ENCODE measurements around the gene HECTD1.

The HECTD1 gene

DNA sequence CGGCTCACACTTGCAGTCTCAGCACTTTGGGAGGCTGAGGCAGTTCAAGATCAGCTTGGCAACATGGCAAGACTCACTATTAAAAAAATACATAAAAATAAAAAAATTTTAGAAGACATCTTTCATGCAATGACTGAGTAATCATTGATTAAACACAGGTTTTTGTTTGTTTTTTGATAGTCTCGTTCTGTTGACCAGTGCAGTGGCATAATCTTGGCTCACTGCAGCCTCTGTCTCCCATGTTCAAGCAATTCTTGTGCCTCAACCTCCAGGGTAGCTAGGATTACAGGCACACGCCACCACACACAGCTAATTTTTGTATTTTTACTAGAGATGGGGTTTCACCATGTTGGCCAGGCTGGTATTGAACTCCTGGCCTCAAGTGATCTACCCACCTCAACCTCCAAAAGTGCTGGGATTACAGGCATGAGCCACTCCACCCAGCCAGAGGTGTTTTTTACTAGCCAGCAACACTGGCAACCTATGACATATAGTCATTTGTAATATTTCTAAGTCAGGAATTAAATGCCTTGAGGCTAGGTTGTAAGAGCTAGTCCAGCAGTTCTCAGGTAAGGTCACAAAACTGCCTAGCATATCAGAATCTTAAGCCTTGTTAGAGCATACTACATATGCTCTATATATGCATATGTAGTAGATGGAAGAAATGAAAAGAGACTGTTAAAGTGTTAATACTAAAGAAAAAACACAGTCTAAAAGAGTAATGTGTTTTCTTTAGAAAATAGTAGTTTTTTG, 27.1 kb downstream of the HECTD1 start:
- no peak for DNase-seq (ENCODE audit: low read depth, low spot score)
- Histone ChIP-seq H3K27ac (no peak overlapping the region), H3K9ac (ENCODE audit: insufficient read length) (no peak overlapping the region), H3K4me3 (no peak overlapping the region), H3K36me3 (ENCODE audit: insufficient read depth, low read length) (peaks cover 18% of the 10 kb centered on the region), H3K9me3 (ENCODE audit: low read depth, low read length) (no peaks in the 10 kb centered on the region)
- TF ChIP-seq EZH2 (IDR thresholded peaks at IDR 0.05) (no peak), POLR2AphosphoS5 (IDR thresholded peaks at IDR 0.05; ENCODE audit: borderline replicate concordance, low read depth, low read length) (no peak), FOXP2 (optimal IDR thresholded peaks at IDR 0.05; ENCODE audit: control extremely low read depth, extremely low read length, insufficient read depth) (no peak)

- Histone ChIP-seq H3K27ac (no peak overlapping the region), H3K9ac (ENCODE audit: insufficient read length) (no peak overlapping the region), H3K36me3 (ENCODE audit: insufficient read depth, low read length) (peaks cover 65% of the 10 kb centered on the region), H3K9me3 (ENCODE audit: low read depth, low read length) (no peaks in the 10 kb centered on the region), H3K4me3 (no peak overlapping the region)
- no peak for TF ChIP-seq POLR2AphosphoS5 (IDR thresholded peaks at IDR 0.05; ENCODE audit: borderline replicate concordance, low read depth, low read length)
- TF ChIP-seq FOXP2 (optimal IDR thresholded peaks at IDR 0.05; ENCODE audit: control extremely low read depth, extremely low read length, insufficient read depth): no peak
- no peak for TF ChIP-seq EZH2 (IDR thresholded peaks at IDR 0.05)
- DNase-seq (ENCODE audit: low read depth, low spot score): no peak
Observed at GRCh38 chr14:31174433-31174832, 33.2 kb downstream of the HECTD1 start.

DNA sequence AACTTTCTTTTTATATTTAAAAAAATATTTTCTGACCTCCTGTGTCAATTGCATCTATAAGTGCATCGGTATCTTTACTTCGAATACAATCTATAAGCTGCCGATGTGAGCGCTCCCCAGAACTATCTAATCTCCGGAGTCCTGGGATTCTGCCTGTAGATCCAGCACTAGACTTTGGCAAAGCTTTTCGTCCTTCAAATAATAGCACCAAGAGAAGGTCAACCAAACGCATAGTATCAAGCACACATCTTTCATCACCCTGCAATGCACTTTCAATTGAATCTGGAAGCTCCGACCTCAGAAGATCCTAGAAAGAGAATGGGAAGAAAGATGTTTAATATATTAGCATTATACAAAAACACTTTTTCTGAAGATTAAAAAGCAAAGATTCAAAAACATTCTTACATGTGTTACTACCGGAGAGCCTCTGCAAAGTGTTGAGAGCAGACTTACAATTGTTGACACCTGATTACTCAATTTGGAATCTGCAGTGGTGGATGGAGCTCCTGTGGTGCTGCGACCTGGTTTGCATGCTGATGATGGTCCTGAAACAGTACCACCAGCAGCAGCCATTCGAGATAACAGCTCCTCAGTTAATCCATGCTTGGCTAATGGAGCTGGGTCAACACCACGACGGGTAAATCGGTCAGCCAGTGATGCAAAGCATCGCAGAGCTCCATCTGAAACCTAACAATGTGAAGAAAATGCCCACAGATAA, 34.3 kb downstream of the HECTD1 start:
- no peak for DNase-seq (ENCODE audit: low read depth, low spot score)
- no peak overlapping the region for H3K27ac ChIP-seq
- H3K4me3 ChIP-seq: no peak overlapping the region
- TF ChIP-seq EZH2 (IDR thresholded peaks at IDR 0.05) (no peak), POLR2AphosphoS5 (IDR thresholded peaks at IDR 0.05; ENCODE audit: borderline replicate concordance, low read depth, low read length) (no peak), FOXP2 (optimal IDR thresholded peaks at IDR 0.05; ENCODE audit: control extremely low read depth, extremely low read length, insufficient read depth) (no peak)
- peaks cover 76% of the 10 kb centered on the region for H3K36me3 ChIP-seq (ENCODE audit: insufficient read depth, low read length)
- no peaks in the 10 kb centered on the region for H3K9me3 ChIP-seq (ENCODE audit: low read depth, low read length)
- no peak overlapping the region for H3K9ac ChIP-seq (ENCODE audit: insufficient read length)

DNA sequence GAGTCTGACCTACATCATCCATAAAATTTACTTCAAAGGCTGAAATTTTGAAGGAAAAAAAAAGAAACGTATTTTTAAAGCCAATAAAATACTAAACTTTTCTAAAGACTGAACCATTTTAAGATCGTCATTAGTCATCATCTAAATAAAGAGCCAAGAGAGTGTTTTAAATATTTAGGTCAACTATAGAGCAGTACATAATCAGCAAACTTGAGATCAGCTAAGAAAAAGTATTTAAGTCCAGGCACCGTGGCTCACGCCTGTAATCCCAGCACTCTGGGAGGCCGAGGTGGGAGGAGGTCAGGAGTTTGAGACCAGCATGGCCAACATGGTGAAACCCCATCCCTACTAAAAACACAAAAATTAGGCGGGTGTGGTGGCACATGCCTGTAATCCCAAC, 35.5 kb downstream of the HECTD1 start:
- H3K4me3 ChIP-seq: no peak overlapping the region
- no peak overlapping the region for H3K27ac ChIP-seq
- peaks cover 80% of the 10 kb centered on the region for H3K36me3 ChIP-seq (ENCODE audit: insufficient read depth, low read length)
- DNase-seq (ENCODE audit: low read depth, low spot score): no peak
- H3K9ac ChIP-seq (ENCODE audit: insufficient read length): no peak overlapping the region
- TF ChIP-seq FOXP2 (optimal IDR thresholded peaks at IDR 0.05; ENCODE audit: control extremely low read depth, extremely low read length, insufficient read depth) (no peak), POLR2AphosphoS5 (IDR thresholded peaks at IDR 0.05; ENCODE audit: borderline replicate concordance, low read depth, low read length) (no peak), EZH2 (IDR thresholded peaks at IDR 0.05) (no peak)
- no peaks in the 10 kb centered on the region for H3K9me3 ChIP-seq (ENCODE audit: low read depth, low read length)

- TF ChIP-seq EZH2 (IDR thresholded peaks at IDR 0.05) (no peak), FOXP2 (optimal IDR thresholded peaks at IDR 0.05; ENCODE audit: control extremely low read depth, extremely low read length, insufficient read depth) (no peak), POLR2AphosphoS5 (IDR thresholded peaks at IDR 0.05; ENCODE audit: borderline replicate concordance, low read depth, low read length) (no peak)
- Histone ChIP-seq H3K27ac (no peak overlapping the region), H3K9ac (ENCODE audit: insufficient read length) (no peak overlapping the region), H3K4me3 (no peak overlapping the region), H3K9me3 (ENCODE audit: low read depth, low read length) (no peaks in the 10 kb centered on the region), H3K36me3 (ENCODE audit: insufficient read depth, low read length) (peaks cover 86% of the 10 kb centered on the region)
- no peak for DNase-seq (ENCODE audit: low read depth, low spot score)
Observed at GRCh38 chr14:31170411-31170810, 37.2 kb downstream of the HECTD1 start.

DNA sequence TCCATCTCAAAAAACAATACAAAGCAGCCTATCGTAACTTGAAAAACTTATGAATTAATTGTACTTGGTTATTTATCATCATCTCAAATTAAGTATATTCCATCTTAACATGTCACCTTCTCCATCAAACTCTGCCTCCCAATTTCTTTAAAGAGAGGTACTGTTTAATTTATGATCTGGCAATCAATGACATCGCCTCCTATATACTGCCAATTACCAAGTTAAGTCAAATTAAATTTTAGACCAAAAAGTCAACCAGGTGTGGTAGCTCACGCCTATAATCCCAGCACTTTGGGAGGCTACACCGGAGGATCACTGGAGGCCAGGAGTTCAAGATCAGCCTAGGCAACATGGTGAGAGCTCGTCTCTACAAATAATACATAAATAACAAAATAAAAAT, 37.7 kb downstream of the HECTD1 start:
- H3K4me3 ChIP-seq: no peak overlapping the region
- H3K9ac ChIP-seq (ENCODE audit: insufficient read length): no peak overlapping the region
- TF ChIP-seq EZH2 (IDR thresholded peaks at IDR 0.05): no peak
- H3K27ac ChIP-seq: no peak overlapping the region
- H3K36me3 ChIP-seq (ENCODE audit: insufficient read depth, low read length): peaks cover 86% of the 10 kb centered on the region
- DNase-seq (ENCODE audit: low read depth, low spot score): no peak
- no peaks in the 10 kb centered on the region for H3K9me3 ChIP-seq (ENCODE audit: low read depth, low read length)

DNA sequence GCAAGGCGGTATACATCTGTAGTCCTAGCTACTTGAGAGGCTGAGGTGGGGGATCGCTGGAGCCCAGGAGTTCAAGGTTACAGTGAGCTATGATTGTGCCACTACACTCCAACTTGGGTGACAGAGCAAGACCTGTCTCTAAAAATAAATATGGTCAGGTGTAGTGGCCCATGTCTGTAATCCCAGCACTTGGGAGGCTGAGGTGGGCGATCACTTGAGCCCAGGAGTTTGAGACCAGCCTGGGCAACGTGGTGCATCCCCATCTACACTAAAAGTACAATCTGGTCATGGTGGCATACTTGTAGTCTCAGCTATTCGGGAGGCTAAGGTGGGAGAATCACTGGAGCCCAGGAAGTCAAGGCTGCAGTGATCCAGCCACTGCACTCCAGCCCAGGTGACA, 40.6 kb downstream of the HECTD1 start:
- Histone ChIP-seq H3K27ac (no peak overlapping the region), H3K9me3 (ENCODE audit: low read depth, low read length) (no peaks in the 10 kb centered on the region), H3K9ac (ENCODE audit: insufficient read length) (no peak overlapping the region), H3K4me3 (no peak overlapping the region), H3K36me3 (ENCODE audit: insufficient read depth, low read length) (peaks cover 89% of the 10 kb centered on the region)
- TF ChIP-seq FOXP2 (optimal IDR thresholded peaks at IDR 0.05; ENCODE audit: control extremely low read depth, extremely low read length, insufficient read depth) (no peak), POLR2AphosphoS5 (IDR thresholded peaks at IDR 0.05; ENCODE audit: borderline replicate concordance, low read depth, low read length) (no peak), EZH2 (IDR thresholded peaks at IDR 0.05) (no peak)
- DNase-seq (ENCODE audit: low read depth, low spot score): no peak

DNA sequence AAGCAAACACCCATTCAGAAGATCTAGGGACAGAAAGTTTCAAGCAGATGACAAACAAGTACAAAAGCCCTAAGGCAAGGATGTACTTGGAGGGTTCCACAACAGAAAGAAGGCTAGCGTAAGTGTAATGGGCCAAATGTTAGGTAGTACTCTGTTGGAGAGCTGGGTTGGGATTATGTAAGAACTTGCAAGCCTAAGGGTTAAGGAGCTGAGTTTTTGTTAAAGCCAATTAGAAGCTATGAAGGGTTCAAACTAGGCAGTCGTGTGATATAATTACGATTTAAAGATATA, 41.4 kb downstream of the HECTD1 start:
- DNase-seq (ENCODE audit: low read depth, low spot score): no peak
- Histone ChIP-seq H3K27ac (peak overlapping the region; percentile 51), H3K9me3 (ENCODE audit: low read depth, low read length) (no peaks in the 10 kb centered on the region), H3K9ac (ENCODE audit: insufficient read length) (no peak overlapping the region), H3K36me3 (ENCODE audit: insufficient read depth, low read length) (peaks cover 84% of the 10 kb centered on the region), H3K4me3 (no peak overlapping the region)
- no peak for TF ChIP-seq FOXP2 (optimal IDR thresholded peaks at IDR 0.05; ENCODE audit: control extremely low read depth, extremely low read length, insufficient read depth)
- no peak for TF ChIP-seq EZH2 (IDR thresholded peaks at IDR 0.05)
- no peak for TF ChIP-seq POLR2AphosphoS5 (IDR thresholded peaks at IDR 0.05; ENCODE audit: borderline replicate concordance, low read depth, low read length)

GRCh38 chr14:31164115-31164514, 43.5 kb downstream of the HECTD1 start:
- no peak for DNase-seq (ENCODE audit: low read depth, low spot score)
- Histone ChIP-seq H3K9me3 (ENCODE audit: low read depth, low read length) (no peaks in the 10 kb centered on the region), H3K27ac (no peak overlapping the region), H3K4me3 (no peak overlapping the region), H3K36me3 (ENCODE audit: insufficient read depth, low read length) (peaks cover 70% of the 10 kb centered on the region), H3K9ac (ENCODE audit: insufficient read length) (no peak overlapping the region)
- TF ChIP-seq EZH2 (IDR thresholded peaks at IDR 0.05) (no peak), FOXP2 (optimal IDR thresholded peaks at IDR 0.05; ENCODE audit: control extremely low read depth, extremely low read length, insufficient read depth) (no peak), POLR2AphosphoS5 (IDR thresholded peaks at IDR 0.05; ENCODE audit: borderline replicate concordance, low read depth, low read length) (no peak)

Data from SK-N-MC (cell line).